Bronchial smooth muscle cell (primary cell): Measurements from ENCODE around the gene COP1. TPM values are rescaled to one million over a fixed set of nuclear protein-coding genes. Genes with fewer than 3 reads are reported as not detected.

Experiments used
- total RNA-seq: library from RNA; depleted of rRNA; stranded (reverse); fragments of >200 nt; gene quantifications from 2 replicates; pipeline ENCODE4 v1.2.1, GENCODE V29; 2014

The COP1 gene
- total RNA-seq, result 38.8 and 43.2 TPM in 2 replicates

DNA sequence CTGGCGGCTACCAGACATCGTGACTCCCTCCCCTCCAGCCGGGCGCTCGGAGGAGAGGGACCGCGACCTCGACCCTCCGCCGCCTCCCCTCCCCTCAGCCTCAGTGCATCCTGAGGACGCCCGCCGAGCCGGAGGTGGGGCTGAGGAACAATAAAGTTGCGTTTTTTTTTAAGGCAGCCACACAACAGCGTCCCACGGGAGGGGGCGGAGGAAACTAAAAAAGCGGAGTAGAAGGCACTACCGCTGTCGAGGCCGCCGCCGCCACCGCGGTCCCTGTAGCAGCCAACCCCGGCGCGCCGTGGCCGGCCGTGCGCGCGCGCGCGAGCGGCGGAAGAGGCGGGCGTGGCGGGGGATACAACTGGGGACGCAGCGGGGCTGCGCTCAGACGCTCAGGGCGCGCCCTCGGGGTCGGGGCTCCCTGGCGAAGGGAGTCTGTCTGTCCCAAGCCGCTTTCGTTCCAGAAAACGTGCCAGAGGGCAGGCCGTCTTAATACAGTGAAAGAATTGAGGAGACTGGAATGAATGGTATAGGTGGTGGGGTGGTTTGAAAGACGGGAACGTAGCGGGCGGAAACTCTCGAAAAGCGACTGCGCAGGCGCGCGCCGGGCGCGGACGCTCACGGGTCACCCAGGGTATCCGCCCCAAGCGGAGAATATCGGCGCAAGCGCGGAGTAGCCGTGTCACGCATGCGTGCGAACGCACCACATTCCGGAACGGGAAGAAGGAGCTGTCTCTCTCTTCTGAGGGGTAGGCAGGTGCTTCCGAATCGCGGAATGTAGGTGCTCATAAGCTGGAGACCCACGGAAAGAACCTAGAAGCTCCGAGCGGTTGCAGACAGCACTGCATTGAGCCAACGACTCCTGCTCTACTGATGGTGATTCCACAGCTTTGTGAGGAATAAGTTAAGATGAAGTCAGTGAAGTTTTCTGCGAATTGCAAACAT, at the start of gene COP1:
TSS of gene COP1 (minus strand) at position 326 of the 942 bp plus-strand sequence. CDS start at position 18, 308 bp downstream.

